Activated naive CD8-positive, alpha-beta T cell treated with anti-CD3 and anti-CD28 coated beads, Interleukin-2, amount 50 U/mL, for 16 hours (primary cell): ENCODE data around the gene LRRC56.
A peak's percentile ranks its signal among the peaks of the same experiment; 100 is the strongest.

Source experiments
- DNase-seq: peaks from one replicate; pipeline ENCODE4 v3.0.0-alpha.2; 2020; ENCODE audit warnings: low read depth, low spot score

The LRRC56 gene

GRCh38 chr11:574632-575312 lies 37.4 kb downstream of the LRRC56 start:
- no peak for DNase-seq

GRCh38 chr11:575313-575995 lies 38.1 kb downstream of the LRRC56 start:
- DNase-seq = no peak

- DNase-seq = peak; percentile 91
Observed at GRCh38 chr11:575996-576768, 38.9 kb downstream of the LRRC56 start, which contains the start of gene PHRF1. TSS of gene PHRF1 (plus strand) at chr11:576470. CDS start at chr11:581513, 5,043 bp downstream.

- no peak for DNase-seq
Observed at GRCh38 chr11:576811-577610, 39.7 kb downstream of the LRRC56 start.

- no peak for DNase-seq
Observed at GRCh38 chr11:577611-577894, 40.2 kb downstream of the LRRC56 start.

GRCh38 chr11:578276-579035 lies 41.1 kb downstream of the LRRC56 start:
- DNase-seq = no peak

- no peak for DNase-seq
Observed at GRCh38 chr11:579830-580601, 42.7 kb downstream of the LRRC56 start.

GRCh38 chr11:581342-581741 lies 44.0 kb downstream of the LRRC56 start:
- no peak for DNase-seq

GRCh38 chr11:581752-582151 lies 44.4 kb downstream of the LRRC56 start:
- DNase-seq = no peak

- no peak for DNase-seq
Observed at GRCh38 chr11:584287-584686, 47.0 kb downstream of the LRRC56 start.

- DNase-seq = no peak
Observed at GRCh38 chr11:586376-587316, 49.3 kb downstream of the LRRC56 start.

GRCh38 chr11:587546-587945 lies 50.2 kb downstream of the LRRC56 start:
- no peak for DNase-seq

- peak; percentile 47 for DNase-seq
Observed at GRCh38 chr11:587978-588380, 50.7 kb downstream of the LRRC56 start.

GRCh38 chr11:589798-590197 lies 52.5 kb downstream of the LRRC56 start:
- no peak for DNase-seq

- DNase-seq = no peak
Observed at GRCh38 chr11:590997-591396, 53.7 kb downstream of the LRRC56 start.

GRCh38 chr11:592501-592900 lies 55.2 kb downstream of the LRRC56 start:
- DNase-seq = no peak

GRCh38 chr11:592918-593317 lies 55.6 kb downstream of the LRRC56 start:
- DNase-seq = no peak

GRCh38 chr11:593347-593746 lies 56.0 kb downstream of the LRRC56 start:
- no peak for DNase-seq

GRCh38 chr11:595400-595799 lies 58.1 kb downstream of the LRRC56 start:
- DNase-seq = no peak
